Embryonic facial prominence (tissue), 1 donor: ENCODE data around the gene THTPA.
A peak's percentile ranks its signal among the peaks of the same experiment; 100 is the strongest.

Experiments
- DNase-seq: peaks from one replicate; pipeline ENCODE4 v3.0.0-alpha.2; 2016; ENCODE audit errors: extremely low spot score

THTPA gene

GRCh38 chr14:23567186-23568020, 11.3 kb downstream of the THTPA start, which contains the start of gene AP1G2:
Gene AP1G2 (minus strand): TSS chr14:23567791. CDS start chr14:23567314, 477 bp downstream.
- peak; percentile 68 for DNase-seq

GRCh38 chr14:23568021-23568599, 12.0 kb downstream of the THTPA start:
- DNase-seq = peak; percentile 20

DNA sequence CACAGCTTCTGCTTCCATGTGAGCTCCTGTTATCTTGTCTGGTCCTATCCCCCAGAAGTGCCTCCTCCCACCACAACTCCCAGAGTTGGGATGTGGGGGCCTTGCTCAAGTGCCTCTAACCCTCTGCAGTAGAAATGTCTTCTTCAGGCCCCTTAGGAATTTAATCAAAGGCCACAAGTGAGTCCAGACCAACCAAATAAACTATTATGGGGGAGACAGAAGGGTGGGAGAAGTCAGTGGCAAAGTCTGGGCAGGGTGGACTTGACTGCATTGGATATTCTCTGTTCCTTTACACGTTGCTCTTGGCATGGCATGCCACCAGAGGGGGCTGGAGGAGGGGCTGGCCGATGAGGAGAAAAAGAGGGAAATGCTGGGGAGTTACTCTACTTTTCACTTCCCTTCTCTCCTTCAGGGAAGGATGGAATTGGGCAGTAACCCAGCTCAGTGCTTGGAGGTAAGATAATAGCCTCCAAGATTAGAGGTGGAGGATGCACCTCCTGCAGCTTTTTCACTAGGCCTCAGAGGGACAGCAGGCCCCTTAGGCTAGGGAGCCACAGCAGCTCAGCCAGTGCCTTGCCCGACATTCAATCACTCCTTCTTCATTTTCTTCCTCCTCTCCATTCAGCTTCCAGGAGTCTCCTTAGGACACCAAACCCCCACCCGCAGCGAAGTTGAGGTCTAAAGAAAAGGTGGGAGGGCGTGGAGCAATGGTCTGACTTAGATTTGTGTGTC, 12.7 kb downstream of the THTPA start:
- no peak for DNase-seq

DNA sequence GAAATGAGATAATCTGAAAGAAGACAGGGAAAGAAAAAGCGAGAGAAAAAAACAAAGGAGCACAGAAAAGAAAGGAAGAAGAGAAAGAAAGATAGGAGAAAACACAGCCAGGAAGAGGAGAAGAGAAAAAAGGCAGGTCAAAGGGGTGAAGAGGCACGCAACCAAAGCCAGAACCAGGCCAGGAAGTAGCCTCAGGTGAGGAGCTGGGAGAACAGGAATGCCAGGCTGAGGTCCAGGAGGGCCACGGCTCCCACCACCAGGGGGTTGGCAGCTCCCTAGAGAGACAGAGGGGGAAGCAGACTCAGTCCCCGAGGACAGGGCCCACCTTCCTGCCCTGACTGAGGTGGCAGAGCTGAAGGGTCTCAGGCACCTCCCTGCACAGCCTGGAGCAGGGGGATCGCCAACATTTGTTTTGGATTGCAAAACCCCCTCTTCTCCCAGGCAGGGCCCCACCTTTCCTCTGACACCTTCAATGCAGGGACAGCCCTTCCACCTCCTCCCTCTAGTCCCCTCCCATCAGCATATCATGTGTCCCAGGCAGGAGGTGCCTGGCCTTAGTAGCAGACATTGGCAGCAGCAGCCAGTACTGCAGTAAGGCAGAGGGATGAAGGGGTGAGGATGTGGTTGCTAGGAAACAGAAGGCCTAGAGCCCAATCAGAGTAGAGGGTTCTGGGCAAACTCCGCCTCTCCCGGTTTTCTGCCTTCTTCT, 13.5 kb downstream of the THTPA start:
- peak; percentile 12 for DNase-seq

GRCh38 chr14:23570806-23571483, 14.9 kb downstream of the THTPA start:
- no peak for DNase-seq

- no peak for DNase-seq
Measured at GRCh38 chr14:23571701-23572523, 15.8 kb downstream of the THTPA start.

DNA sequence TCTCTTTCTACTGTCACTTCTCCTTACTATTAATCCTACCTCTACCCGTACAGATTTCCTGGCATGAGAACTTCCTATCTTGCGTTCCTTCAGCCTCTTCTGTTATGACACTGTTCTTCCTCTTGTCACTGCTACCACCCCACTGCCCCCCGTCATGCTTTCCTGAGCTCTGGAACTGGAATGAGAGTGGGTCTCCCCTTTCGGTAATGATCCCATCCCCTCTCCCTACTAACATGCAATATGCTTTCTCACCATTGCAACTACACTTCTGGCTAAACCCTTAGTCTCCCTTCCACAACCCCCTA, 16.4 kb downstream of the THTPA start:
- no peak for DNase-seq

- no peak for DNase-seq
Measured at GRCh38 chr14:23572836-23573235, 16.8 kb downstream of the THTPA start.

DNA sequence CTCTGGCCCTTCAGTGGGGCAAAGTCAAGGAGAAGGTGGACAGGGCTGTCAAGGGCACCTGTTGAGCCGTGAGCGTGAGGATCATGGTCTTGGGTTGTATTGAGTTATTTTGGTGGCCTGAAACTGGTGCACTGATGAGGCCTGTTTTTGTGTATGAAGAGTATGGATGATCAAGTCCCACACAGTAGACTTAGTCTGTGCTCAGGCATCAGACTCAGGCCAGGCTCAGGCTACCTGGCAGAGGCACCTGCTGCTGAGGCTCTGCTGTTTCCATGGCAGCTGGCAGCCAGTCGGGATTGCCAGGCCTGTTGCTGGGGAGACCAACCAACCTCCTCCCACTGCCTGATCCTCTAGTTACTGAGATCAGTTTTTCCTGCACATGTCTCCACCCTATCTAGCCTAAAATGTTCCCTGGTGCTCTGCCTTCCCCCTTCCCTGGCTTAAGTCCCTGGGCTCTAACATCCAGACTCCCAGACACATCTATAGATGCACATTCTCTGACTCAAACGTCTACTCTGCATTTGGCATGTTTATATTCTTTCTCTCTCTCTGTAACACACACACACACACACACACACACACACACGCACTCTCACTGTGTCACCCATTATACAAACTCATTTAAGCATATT, 17.4 kb downstream of the THTPA start:
- DNase-seq = no peak

- no peak for DNase-seq
Measured at GRCh38 chr14:23577004-23577681, 21.1 kb downstream of the THTPA start.

DNA sequence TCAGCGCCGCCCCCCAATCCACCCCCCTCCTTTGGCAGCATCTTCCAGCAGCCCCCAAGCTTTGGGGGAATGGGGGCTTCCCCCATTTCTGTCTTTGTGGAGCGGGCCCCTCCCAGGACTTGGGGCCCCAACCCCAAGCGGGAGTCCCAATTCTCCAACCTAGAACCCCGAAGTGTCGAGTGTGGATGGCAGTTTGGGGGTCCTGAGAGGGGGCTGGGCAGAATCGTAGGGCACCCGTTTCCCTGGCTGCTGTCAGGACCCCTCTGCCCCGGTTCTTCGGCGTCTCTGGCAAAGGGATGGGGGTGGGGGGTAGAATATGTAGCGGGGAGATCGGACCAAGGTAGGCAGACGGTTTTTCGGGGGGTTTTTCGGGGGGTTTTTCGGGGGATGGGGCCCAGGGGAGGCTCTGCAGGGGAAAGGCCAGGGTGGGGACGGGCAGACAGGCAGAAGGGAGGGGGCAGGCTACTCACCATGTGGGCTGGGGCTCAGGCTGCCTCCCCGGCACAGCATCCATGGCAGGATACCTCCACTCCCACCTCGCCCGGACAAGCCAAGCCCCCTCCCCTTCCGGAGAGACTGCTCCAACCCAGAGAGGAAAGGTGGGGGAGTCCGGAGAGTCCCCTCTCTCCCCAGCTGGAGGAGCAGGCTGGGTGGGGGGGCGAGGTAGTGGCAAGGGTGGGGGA, 21.8 kb downstream of the THTPA start:
- DNase-seq = no peak

DNA sequence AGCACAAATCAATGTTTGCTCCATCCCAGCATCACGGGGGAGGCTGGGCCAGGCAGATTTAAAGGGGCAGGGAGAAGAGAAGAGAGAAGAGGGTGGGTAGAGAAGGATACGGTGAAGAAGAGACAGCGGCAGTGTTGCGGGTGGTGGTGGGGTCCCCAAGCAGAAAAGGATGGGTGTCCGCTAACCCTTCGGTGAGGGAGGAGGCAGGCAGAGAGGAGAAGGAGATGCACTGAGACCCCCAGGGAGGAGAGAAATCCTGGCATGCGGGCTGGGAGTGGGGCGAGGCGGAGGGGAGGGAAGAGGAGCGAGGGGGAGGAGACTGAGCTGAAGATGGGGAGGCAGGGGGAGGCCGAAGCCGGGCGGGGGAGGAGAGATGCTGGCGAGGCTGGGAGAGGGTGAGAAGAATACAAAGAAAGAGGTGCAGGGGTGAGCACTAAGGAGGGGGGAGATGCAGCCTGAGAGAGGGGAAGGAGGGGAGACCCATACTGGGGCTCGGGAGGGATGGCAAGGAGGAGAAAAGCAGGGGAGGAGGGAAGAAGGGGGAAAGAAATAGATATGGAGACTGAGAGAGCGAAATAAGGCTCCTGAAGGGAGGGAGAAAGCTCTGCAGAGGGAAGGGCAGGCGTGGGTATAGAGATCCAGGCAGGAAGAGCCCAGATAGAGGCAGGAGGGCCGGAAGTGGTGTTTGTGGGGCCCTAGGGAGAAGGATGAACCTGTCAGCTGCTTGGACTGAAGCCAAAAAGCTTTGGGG, 22.7 kb downstream of the THTPA start, which contains the start of gene JPH4:
JPH4 (minus strand) TSS at position 231 of the 751 bp plus-strand sequence. CDS start 1,337 bp downstream, outside the sequence.
- peak; percentile 37 for DNase-seq

GRCh38 chr14:23579311-23579630, 23.2 kb downstream of the THTPA start:
- no peak for DNase-seq

GRCh38 chr14:23579739-23580138, 23.7 kb downstream of the THTPA start:
- no peak for DNase-seq

DNA sequence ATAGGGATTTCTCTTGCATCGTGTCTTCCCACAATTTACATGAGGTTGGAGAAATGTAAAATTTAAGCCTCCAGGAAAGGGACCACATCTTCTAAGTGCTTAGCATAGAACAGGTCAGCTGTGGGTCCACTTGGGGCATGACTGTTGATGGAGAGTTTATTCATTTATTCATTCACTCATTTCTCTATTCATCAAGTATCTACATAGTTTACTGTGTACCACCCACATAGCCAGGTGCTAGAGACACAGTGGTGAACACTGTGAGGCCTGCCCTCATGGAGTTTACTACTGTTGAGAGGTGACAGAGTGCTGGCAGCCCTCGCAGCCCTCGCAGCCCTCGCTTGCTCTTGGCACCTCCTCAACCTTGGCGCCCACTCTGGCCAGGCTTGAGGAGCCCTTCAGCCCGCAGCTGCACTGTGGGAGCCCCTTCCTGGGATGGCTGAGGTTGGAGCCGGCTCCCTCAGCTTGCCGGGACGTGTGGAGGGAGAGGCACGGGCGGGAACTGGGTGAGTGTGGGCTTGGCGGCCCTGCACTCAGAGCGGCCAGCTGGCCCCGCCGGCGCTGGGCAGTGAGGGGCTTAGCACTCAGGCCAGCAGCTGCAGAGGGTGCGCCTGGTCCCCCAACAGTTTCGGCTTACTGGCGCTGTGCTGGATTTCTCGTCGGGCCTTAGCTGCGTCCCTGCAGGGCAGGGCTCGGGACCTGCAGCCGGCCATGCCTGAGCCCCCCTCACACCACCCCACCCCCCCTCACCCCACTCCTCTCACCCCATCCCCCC, 24.3 kb downstream of the THTPA start:
- no peak for DNase-seq

GRCh38 chr14:23580948-23581281, 24.8 kb downstream of the THTPA start:
- no peak for DNase-seq

DNA sequence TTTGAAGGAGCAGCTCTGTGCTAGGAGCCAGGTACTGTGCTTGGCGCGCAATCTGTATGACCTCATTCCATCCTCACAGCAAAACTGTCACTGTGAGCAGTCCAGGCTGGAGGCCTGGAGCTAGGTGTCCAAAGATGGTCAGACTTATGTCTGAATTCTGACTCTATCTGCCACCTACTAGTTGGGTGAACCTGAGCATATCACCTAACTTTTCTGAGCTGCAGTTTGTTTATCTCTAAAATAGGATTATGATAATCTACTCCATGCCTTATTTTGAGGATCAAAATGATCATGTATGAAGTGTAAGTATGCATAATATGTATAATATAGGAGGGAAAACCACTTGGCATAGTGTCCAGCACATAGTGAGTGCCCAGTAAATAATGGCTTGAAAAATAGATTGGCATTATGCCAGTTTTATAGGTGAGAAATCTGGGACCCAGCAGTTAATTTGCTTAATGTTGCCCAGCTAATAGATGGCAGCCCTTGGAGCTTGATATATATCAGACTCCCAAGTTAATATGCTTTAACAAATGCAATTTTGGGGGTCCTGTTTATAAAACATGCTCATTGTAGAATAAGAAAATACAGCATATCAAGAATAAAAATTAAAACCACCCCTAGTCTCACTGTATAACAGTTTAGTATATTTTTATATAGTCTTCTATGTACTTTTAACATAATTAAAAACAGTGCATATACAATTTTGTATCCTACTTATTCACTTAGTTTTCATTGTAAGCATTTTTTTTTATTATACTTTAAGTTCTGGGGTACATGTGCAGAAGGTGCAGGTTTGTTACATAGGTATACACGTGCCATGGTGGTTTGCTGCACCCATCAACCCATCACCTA, 27.1 kb downstream of the THTPA start:
- no peak for DNase-seq
